ENCODE data around the gene PRICKLE2.

- no peak for TF ChIP-seq CTCF (IDR thresholded peaks at IDR 0.05)
- no peak for TF ChIP-seq REST (IDR thresholded peaks at IDR 0.05; ENCODE audit: insufficient read depth in 1 of 2, low read depth in 2 of 2, low read length in 1 of 2)
- no peak for TF ChIP-seq POLR2AphosphoS5 (IDR thresholded peaks at IDR 0.05; ENCODE audit: low read depth, low read length)
- TF ChIP-seq SIN3A (IDR thresholded peaks at IDR 0.05; ENCODE audit: borderline replicate concordance, insufficient read depth, low read depth, low read length): no peak
Measured at GRCh38 chr3:64054488-64054887, 170.8 kb downstream of the PRICKLE2 start.
